ENCODE results near the gene ERH. TPM values are rescaled to one million over a fixed set of nuclear protein-coding genes. Genes with fewer than 3 reads are reported as not detected.
A peak's percentile ranks its signal among the peaks of the same experiment; 100 is the strongest.
"Not testable (repeated sequence)": the region's sequence is repeated elsewhere in the genome, so short reads cannot be mapped to it uniquely, and the experiment has no call there.

ERH gene
- total RNA-seq, 6 donors from 2014 or later = 36.7 to 121 (median 60.5) TPM

GRCh38 chr14:69400154-69400553 is 2.1 kb upstream of the ERH start:
- peaks cover 42 to 59% (median 47%) of the 10 kb centered on the region in 4 donors for H3K4me1 ChIP-seq
- 84 to 86% methylated on average over 6 of the region's 6 CpGs for WGBS, 2 donors
- TF ChIP-seq POLR2A (IDR thresholded peaks at IDR 0.05) = no peak

GRCh38 chr14:69399750-69400149 is 1.7 kb upstream of the ERH start:
- Histone ChIP-seq H3K27me3 (no peaks in the 10 kb centered on the region), H3K9me3 (no peaks in the 10 kb centered on the region), H3K4me3 (peak overlapping the region in 3 of 4 donors; percentile 77 to 87 (median 87)), H3K36me3 (peaks cover 0 to 15% (median 11%) of the 10 kb centered on the region in 4 donors), H3K27ac (no peak overlapping the region), H3K4me1 (peaks cover 42 to 59% (median 47%) of the 10 kb centered on the region in 4 donors)
- DNase-seq = no peak
- no peak for ATAC-seq (ENCODE audit: low FRiP score in 2 of 2)
- TF ChIP-seq POLR2AphosphoS5 (IDR thresholded peaks at IDR 0.05) = no peak
- 89 to 93% methylated on average over 8 of the region's 8 CpGs for WGBS, 2 donors

More at GRCh38 chr14:69400154-69400553, 2.1 kb upstream of the ERH start:
- H3K9me3 ChIP-seq = no peaks in the 10 kb centered on the region
- H3K36me3 ChIP-seq = peaks cover 0 to 11% (median 7%) of the 10 kb centered on the region in 4 donors
- H3K27ac ChIP-seq = no peak overlapping the region
- peak overlapping the region in 3 of 4 donors; percentile 77 to 87 (median 87) for H3K4me3 ChIP-seq
- ATAC-seq (ENCODE audit: low FRiP score in 2 of 2) (no peak), DNase-seq (no peak)
- no peaks in the 10 kb centered on the region for H3K27me3 ChIP-seq

GRCh38 chr14:69398818-69399210 is 715 bp upstream of the ERH start:
- ATAC-seq (ENCODE audit: low FRiP score in 2 of 2) = peak in 1 of 2 donors; percentile 43
- Histone ChIP-seq H3K4me1 (peaks cover 42 to 59% (median 47%) of the 10 kb centered on the region in 4 donors), H3K27me3 (no peaks in the 10 kb centered on the region), H3K9me3 (no peaks in the 10 kb centered on the region), H3K4me3 (peak overlapping the region; percentile 77 to 89 (median 87)), H3K36me3 (peaks cover 9 to 25% (median 19%) of the 10 kb centered on the region in 4 donors), H3K27ac (peak overlapping the region; percentile 88 to 95 (median 92))
- DNase-seq = no peak
- WGBS, 2 donors = 2 to 3% methylated on average over 17 to 18 of the region's 18 CpGs
- TF ChIP-seq POLR2A (IDR thresholded peaks at IDR 0.05) (no peak), CTCF (IDR thresholded peaks at IDR 0.05) (no peak), POLR2AphosphoS5 (IDR thresholded peaks at IDR 0.05) (no peak), EP300 (IDR thresholded peaks at IDR 0.05) (no peak)

- peaks cover 11 to 51% (median 37%) of the 10 kb centered on the region in 4 donors for H3K36me3 ChIP-seq
- TF ChIP-seq CTCF (IDR thresholded peaks at IDR 0.05) = no peak
- no peak for TF ChIP-seq EP300 (IDR thresholded peaks at IDR 0.05)
- TF ChIP-seq POLR2A (IDR thresholded peaks at IDR 0.05) = no peak
- no peak for TF ChIP-seq POLR2AphosphoS5 (IDR thresholded peaks at IDR 0.05)
- 90 to 93% methylated on average over 4 of the region's 4 CpGs for WGBS, 2 donors
- H3K4me3 ChIP-seq = no peak overlapping the region
- no peaks in the 10 kb centered on the region for H3K27me3 ChIP-seq
- no peaks in the 10 kb centered on the region for H3K9me3 ChIP-seq
- peaks cover 35 to 44% (median 38%) of the 10 kb centered on the region in 4 donors for H3K4me1 ChIP-seq
- DNase-seq (no peak), ATAC-seq (ENCODE audit: low FRiP score in 2 of 2) (no peak)
- no peak overlapping the region for H3K27ac ChIP-seq
Observed at GRCh38 chr14:69395929-69396328, 2.2 kb downstream of the ERH start.

- Histone ChIP-seq H3K9me3 (no peaks in the 10 kb centered on the region), H3K27me3 (no peaks in the 10 kb centered on the region), H3K36me3 (peaks cover 11 to 78% (median 37%) of the 10 kb centered on the region in 4 donors), H3K27ac (no peak overlapping the region), H3K4me1 (peaks cover 14 to 25% (median 20%) of the 10 kb centered on the region in 4 donors), H3K4me3 (no peak overlapping the region)
- no peak for DNase-seq
- no peak for TF ChIP-seq CTCF (IDR thresholded peaks at IDR 0.05)
- no peak for TF ChIP-seq POLR2AphosphoS5 (IDR thresholded peaks at IDR 0.05)
- TF ChIP-seq EP300 (IDR thresholded peaks at IDR 0.05) = no peak
- no peak for TF ChIP-seq POLR2A (IDR thresholded peaks at IDR 0.05)
- no peak for ATAC-seq (ENCODE audit: low FRiP score in 2 of 2)
- 75 to 90% methylated on average over 3 of the region's 3 CpGs for WGBS, 2 donors
Observed at GRCh38 chr14:69392481-69392880, 5.6 kb downstream of the ERH start.

GRCh38 chr14:69391400-69391799 is 6.7 kb downstream of the ERH start:
- 87 to 89% methylated on average over 8 of the region's 8 CpGs for WGBS, 2 donors
- not testable (repeated sequence) for H3K9me3 ChIP-seq; ATAC-seq (ENCODE audit: low FRiP score in 2 of 2); H3K27me3 ChIP-seq; H3K4me3 ChIP-seq; DNase-seq; H3K27ac ChIP-seq
- H3K36me3 ChIP-seq = peaks cover 14 to 88% (median 42%) of the 10 kb centered on the region in 4 donors
- H3K4me1 ChIP-seq = peaks cover 3 to 15% (median 9%) of the 10 kb centered on the region in 4 donors

All from upper lobe of left lung (tissue), 6 donors.